Nephron progenitor cell (in vitro differentiated cells): ENCODE data around the gene NAP1L1.

Experiments
- DNase-seq: peaks from one replicate; pipeline ENCODE4 v3.0.0; 2021
- H3K27ac Mint-ChIP-seq: 2 replicates; pipeline ENCODE4 v1.8.0; 2021; ENCODE audit warnings: mild to moderate bottlenecking, moderate library complexity, mixed read lengths
- H3K27me3 Mint-ChIP-seq: 2 replicates; pipeline ENCODE4 v1.8.0; 2021; ENCODE audit warnings: mild to moderate bottlenecking, low read depth, mixed read lengths; ENCODE audit not compliant: poor library complexity
- H3K36me3 Mint-ChIP-seq: 2 replicates; pipeline ENCODE4 v1.8.0; 2021; ENCODE audit warnings: low read depth, mixed read lengths
- H3K4me1 Mint-ChIP-seq: 2 replicates; pipeline ENCODE4 v1.8.0; 2021; ENCODE audit warnings: mixed read lengths
- H3K4me3 Mint-ChIP-seq: 2 replicates; pipeline ENCODE4 v1.8.0; 2021; ENCODE audit warnings: mild to moderate bottlenecking, moderate library complexity, mixed read lengths
- H3K9me3 Mint-ChIP-seq: 2 replicates; pipeline ENCODE4 v1.8.0; 2021; ENCODE audit warnings: mild to moderate bottlenecking, moderate library complexity, mixed read lengths
- TF ChIP-seq, protein P1 (sequence below): fragments of 200-600 bp; sonication (generic); IDR thresholded peaks from 2 replicates; pipeline ENCODE4 v1.5.0; 2021; ENCODE audit warnings: antibody characterized with exemption

Gene NAP1L1

DNA sequence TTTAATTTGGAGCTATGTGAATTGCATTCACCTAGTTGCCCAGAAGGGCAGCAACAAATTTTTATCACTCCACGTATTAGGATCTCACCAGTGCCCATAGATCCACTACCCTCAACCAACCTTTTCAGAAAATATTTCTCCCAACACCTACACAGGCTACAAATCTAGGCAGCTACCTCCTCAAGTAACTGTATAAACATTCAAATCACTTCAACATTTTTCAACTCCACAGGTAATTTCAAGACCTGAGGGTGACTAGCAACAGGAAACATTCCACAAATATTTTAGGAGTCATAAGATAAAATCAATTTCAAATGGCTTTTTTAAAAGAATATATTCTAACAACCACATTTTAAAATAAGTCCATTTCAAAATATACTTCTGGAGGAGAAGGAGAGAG, 65.8 kb downstream of the NAP1L1 start:
- Mint-ChIP-seq H3K9me3 (peaks cover 3% of the 10 kb centered on the region), H3K4me3 (no peak overlapping the region), H3K4me1 (peaks cover 46% of the 10 kb centered on the region), H3K36me3 (no peaks in the 10 kb centered on the region), H3K27me3 (no peaks in the 10 kb centered on the region), H3K27ac (no peak overlapping the region)
- TF ChIP-seq, protein P1, sequence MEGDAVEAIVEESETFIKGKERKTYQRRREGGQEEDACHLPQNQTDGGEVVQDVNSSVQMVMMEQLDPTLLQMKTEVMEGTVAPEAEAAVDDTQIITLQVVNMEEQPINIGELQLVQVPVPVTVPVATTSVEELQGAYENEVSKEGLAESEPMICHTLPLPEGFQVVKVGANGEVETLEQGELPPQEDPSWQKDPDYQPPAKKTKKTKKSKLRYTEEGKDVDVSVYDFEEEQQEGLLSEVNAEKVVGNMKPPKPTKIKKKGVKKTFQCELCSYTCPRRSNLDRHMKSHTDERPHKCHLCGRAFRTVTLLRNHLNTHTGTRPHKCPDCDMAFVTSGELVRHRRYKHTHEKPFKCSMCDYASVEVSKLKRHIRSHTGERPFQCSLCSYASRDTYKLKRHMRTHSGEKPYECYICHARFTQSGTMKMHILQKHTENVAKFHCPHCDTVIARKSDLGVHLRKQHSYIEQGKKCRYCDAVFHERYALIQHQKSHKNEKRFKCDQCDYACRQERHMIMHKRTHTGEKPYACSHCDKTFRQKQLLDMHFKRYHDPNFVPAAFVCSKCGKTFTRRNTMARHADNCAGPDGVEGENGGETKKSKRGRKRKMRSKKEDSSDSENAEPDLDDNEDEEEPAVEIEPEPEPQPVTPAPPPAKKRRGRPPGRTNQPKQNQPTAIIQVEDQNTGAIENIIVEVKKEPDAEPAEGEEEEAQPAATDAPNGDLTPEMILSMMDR = no peak
- DNase-seq = no peak

DNA sequence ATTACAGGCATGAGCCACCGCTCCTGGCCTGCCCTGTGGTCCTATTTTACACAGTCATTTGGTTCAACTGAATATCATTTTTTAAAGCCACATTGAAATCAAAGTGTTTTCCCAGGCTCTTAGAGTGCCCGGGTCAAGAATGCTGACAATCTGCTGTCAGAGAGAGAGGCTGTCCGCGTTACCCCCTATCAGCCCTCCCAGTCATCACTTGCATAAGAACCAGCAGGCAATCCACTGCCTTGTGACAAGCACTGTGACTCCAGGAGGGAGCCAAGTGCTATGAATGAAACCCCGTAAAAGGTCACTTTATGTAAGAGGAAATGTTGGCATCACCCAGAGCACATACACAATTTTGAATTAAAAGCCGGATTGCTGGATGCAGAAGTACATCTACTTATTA, 66.4 kb downstream of the NAP1L1 start:
- Mint-ChIP-seq H3K36me3 (no peaks in the 10 kb centered on the region), H3K9me3 (peaks cover 3% of the 10 kb centered on the region), H3K4me1 (peaks cover 48% of the 10 kb centered on the region), H3K27ac (peak overlapping the region; percentile 53), H3K4me3 (no peak overlapping the region), H3K27me3 (no peaks in the 10 kb centered on the region)
- TF ChIP-seq, protein P1 = no peak
- no peak for DNase-seq

DNA sequence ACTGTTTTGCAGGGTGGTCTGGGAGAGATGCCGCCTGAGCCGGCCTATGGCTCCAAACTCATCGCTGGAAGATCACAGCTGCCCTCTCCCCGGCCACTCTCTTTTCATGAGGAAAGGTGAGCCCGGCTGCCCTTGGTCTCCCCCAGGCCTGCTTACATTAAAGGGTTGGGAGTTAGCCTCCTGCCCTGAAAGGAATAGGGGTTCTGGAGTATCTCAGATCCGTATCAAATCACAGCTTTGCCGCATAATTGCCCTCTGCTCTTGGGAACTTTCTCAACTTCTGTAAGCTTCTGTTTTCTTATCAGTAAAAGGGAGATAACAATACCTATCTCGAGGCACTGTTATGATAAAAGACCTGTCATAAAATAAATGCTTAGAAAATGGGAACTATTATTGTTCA, 70.5 kb downstream of the NAP1L1 start:
- no peak for DNase-seq
- Mint-ChIP-seq H3K27ac (no peak overlapping the region), H3K4me3 (no peak overlapping the region), H3K9me3 (peaks cover 3% of the 10 kb centered on the region), H3K36me3 (no peaks in the 10 kb centered on the region), H3K4me1 (peaks cover 63% of the 10 kb centered on the region), H3K27me3 (no peaks in the 10 kb centered on the region)
- TF ChIP-seq, protein P1 = no peak

DNA sequence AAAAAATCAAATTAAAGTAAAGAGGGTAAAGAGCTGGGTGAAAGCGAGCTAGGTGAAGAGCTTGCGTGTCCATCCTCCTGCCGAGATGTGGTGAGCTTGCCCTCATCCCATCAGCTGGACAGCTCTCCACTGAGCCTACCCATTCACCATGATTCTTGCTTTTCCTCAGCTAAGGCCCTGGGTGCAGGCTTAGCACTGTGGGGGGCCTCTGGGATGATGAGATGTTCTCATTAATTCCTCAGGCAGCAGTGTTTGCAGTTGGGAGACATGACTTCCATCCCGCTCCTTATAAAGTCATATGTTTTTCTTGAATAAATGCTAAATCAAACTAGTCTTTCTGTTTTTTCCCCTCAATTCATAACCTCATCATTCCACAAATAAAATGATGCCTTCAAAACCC, 70.9 kb downstream of the NAP1L1 start:
- Mint-ChIP-seq H3K27me3 (no peaks in the 10 kb centered on the region), H3K4me3 (no peak overlapping the region), H3K36me3 (no peaks in the 10 kb centered on the region), H3K9me3 (peaks cover 3% of the 10 kb centered on the region), H3K27ac (no peak overlapping the region), H3K4me1 (peaks cover 63% of the 10 kb centered on the region)
- no peak for DNase-seq
- TF ChIP-seq, protein P1 = no peak

DNA sequence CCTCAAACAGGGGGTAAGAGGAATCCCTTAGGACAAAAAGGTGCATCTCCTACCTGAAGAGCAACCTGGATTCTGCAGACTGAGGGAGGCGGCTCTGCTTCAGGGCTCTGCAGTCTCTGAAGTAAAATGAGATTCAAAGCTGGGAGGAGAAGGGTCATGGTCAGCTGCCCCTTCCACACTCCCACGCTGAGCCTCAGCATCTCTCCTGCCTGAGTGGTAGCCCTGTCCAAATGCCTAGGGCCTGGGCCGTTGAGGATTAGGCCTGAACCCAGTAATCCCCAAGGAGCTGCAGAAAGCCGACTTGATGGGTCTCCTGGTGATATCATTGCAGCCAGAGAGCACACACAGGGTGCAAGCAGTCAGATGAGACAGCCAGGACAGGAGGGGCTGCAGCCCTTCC, 71.8 kb downstream of the NAP1L1 start:
- TF ChIP-seq, protein P1 = no peak
- DNase-seq = peak; percentile 40
- Mint-ChIP-seq H3K27me3 (no peaks in the 10 kb centered on the region), H3K36me3 (no peaks in the 10 kb centered on the region), H3K27ac (no peak overlapping the region), H3K9me3 (peaks cover 3% of the 10 kb centered on the region), H3K4me3 (no peak overlapping the region), H3K4me1 (peaks cover 65% of the 10 kb centered on the region)

DNA sequence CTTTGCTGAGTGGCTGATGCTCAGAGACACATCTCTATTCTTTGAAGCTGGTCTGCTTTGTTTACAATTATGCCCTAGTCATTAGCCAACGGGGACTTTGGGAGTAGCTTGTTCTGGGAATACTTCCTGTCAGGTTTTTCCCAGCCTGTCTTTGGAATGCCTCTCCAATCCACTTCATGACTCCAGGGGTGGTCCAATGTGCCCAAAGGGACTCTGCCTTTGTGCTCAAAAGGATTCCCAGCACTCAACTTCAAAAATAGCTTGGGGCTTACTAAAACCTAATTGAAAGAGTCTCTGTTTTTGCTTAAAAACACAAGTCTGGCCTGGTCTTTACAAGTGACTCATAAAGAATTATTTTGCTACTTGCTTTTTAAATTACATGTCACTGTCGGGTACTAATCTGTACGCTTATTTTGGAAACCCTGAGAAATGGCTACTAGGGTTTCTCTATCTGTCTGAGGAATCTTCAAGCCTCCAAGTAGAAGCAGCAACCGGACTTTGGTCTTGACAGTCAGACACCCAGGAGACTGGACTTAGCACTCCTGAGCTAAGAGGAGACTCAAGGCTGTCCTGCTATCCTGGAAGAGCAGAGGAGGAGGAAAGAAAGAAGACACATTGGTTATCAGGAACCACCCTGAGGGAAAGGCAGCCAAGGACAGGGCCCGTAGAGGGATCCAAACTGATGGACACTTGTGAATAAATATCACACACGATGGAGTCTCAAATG, 73.6 kb downstream of the NAP1L1 start:
- no peak for DNase-seq
- H3K36me3 Mint-ChIP-seq = no peaks in the 10 kb centered on the region
- peaks cover 83% of the 10 kb centered on the region for H3K4me1 Mint-ChIP-seq
- H3K4me3 Mint-ChIP-seq = no peak overlapping the region
- H3K27me3 Mint-ChIP-seq = peaks cover 2% of the 10 kb centered on the region
- H3K9me3 Mint-ChIP-seq = peaks cover under 1% of the 10 kb centered on the region
- H3K27ac Mint-ChIP-seq = peak overlapping the region; percentile 65
- TF ChIP-seq, protein P1 = no peak
